HCT116 (cell line): ENCODE data around the gene PDE12.

Source experiments
- YY1 ChIP-seq: IDR thresholded peaks from 2 replicates; pipeline ENCODE4 v1.6.1; 2011; ENCODE audit warnings: low read length, low read depth, moderate library complexity, mild to moderate bottlenecking; ENCODE audit not compliant: insufficient replicate concordance; ENCODE audit errors: extremely low read depth
- TF ChIP-seq, protein P1 (sequence below): IDR thresholded peaks from 2 replicates; pipeline ENCODE4 v1.6.1; 2012

DNA sequence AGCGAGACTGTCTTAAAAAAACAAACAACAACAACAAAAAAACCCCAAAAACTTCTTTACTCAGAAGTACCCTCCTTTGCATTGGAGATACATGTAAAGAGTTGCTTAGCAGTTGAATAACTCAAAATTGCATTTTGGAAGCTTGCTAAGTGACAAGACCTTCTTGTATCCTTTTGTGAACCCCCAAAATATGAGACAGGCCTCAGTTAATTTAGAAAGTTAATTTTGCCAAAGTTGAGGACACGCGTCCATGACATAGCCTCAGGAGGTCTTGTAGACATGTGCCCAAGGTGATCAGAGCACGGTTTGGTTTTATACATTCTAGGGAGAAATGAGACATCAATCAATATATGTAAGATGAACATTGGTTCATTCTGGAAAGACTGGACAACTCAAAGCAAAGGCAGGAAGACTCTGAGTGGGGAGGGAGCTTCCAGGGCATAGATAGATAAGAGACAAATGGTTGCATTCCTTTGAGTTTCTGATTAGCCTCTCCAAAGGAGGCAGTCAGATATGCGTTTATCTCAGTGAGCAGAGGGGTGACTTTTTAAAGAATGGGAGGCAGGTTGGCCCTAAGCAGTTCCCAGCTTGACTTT is 42.8 kb downstream of the PDE12 start:
- TF ChIP-seq, protein P1, sequence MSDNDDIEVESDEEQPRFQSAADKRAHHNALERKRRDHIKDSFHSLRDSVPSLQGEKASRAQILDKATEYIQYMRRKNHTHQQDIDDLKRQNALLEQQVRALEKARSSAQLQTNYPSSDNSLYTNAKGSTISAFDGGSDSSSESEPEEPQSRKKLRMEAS = no peak
- TF ChIP-seq YY1 = no peak
